ENCODE results near the gene GSE1. TPM values are rescaled to one million over a fixed set of nuclear protein-coding genes. Genes with fewer than 3 reads are reported as not detected.

Gene GSE1
- total and polyA plus RNA-seq, 8 donors, result 84.8 to 148 (median 112) TPM

GRCh38 chr16:85575920-85576319 is 37.2 kb upstream of the GSE1 start:
- Histone ChIP-seq H3K4me1 (peaks cover 48 to 96% of the 10 kb centered on the region in 2 donors), H3K9me3 (no peaks in the 10 kb centered on the region), H3K27ac (no peak overlapping the region), H3K36me3 (no peaks in the 10 kb centered on the region), H3K27me3 (no peaks in the 10 kb centered on the region), H3K4me3 (no peak overlapping the region)
- DNase-seq (no peak), ATAC-seq (no peak)
- no peak for TF ChIP-seq CTCF (IDR thresholded peaks at IDR 0.05)
- intact Hi-C loops (cut with DNase I), result no loop called here

GRCh38 chr16:85576944-85577343 is 36.2 kb upstream of the GSE1 start:
- DNase-seq (no peak), ATAC-seq (no peak)
- Histone ChIP-seq H3K27ac (no peak overlapping the region), H3K4me1 (peaks cover 40 to 96% of the 10 kb centered on the region in 2 donors), H3K4me3 (no peak overlapping the region), H3K9me3 (no peaks in the 10 kb centered on the region), H3K27me3 (no peaks in the 10 kb centered on the region), H3K36me3 (no peaks in the 10 kb centered on the region)
- no peak for TF ChIP-seq CTCF (IDR thresholded peaks at IDR 0.05)
- intact Hi-C loops (cut with DNase I), result no loop called here

GRCh38 chr16:85577899-85578598 is 35.1 kb upstream of the GSE1 start:
- DNase-seq (no peak), ATAC-seq (no peak)
- Histone ChIP-seq H3K27ac (no peak overlapping the region), H3K9me3 (no peaks in the 10 kb centered on the region), H3K4me3 (no peak overlapping the region), H3K27me3 (no peaks in the 10 kb centered on the region), H3K36me3 (no peaks in the 10 kb centered on the region), H3K4me1 (peaks cover 42 to 94% of the 10 kb centered on the region in 2 donors)
- TF ChIP-seq CTCF (IDR thresholded peaks at IDR 0.05), result no peak
- intact Hi-C loops (cut with DNase I), result no loop called here

GRCh38 chr16:85578599-85578948 is 34.5 kb upstream of the GSE1 start:
- H3K4me3 ChIP-seq, result no peak overlapping the region
- peaks cover 43 to 94% of the 10 kb centered on the region in 2 donors for H3K4me1 ChIP-seq
- H3K27ac ChIP-seq, result no peak overlapping the region
- H3K36me3 ChIP-seq, result no peaks in the 10 kb centered on the region
- no peak for TF ChIP-seq CTCF (IDR thresholded peaks at IDR 0.05)
- ATAC-seq, result no peak
- intact Hi-C loops (cut with DNase I), result no loop called here
- H3K9me3 ChIP-seq, result no peaks in the 10 kb centered on the region
- H3K27me3 ChIP-seq, result no peaks in the 10 kb centered on the region
- DNase-seq, result no peak

GRCh38 chr16:85579191-85579590 is 33.9 kb upstream of the GSE1 start:
- Histone ChIP-seq H3K36me3 (no peaks in the 10 kb centered on the region), H3K27me3 (no peaks in the 10 kb centered on the region), H3K27ac (peak overlapping the region; percentile 8 to 20), H3K4me3 (no peak overlapping the region), H3K9me3 (no peaks in the 10 kb centered on the region), H3K4me1 (peaks cover 36 to 91% of the 10 kb centered on the region in 2 donors)
- no peak for DNase-seq
- no peak for ATAC-seq
- TF ChIP-seq CTCF (IDR thresholded peaks at IDR 0.05), result no peak
- intact Hi-C loops (cut with DNase I), result no loop called here

Data from left lung (tissue), 10 donors.